Parathyroid adenoma (tissue), 2 donors: ENCODE data around the gene LETM1.
A peak's percentile ranks its signal among the peaks of the same experiment; 100 is the strongest.

Experiments used
- H2AFZ ChIP-seq: fragments of 300-600 bp; sonication (generic); one replicate; pipeline ENCODE4 v1.7.0; 2017; ENCODE audit warnings: antibody characterized with exemption, mild to moderate bottlenecking
- H3K27ac ChIP-seq: fragments of 300-600 bp; sonication (generic); one replicate; pipeline ENCODE4 v1.7.0; 2017
- H3K27me3 ChIP-seq: fragments of 300-600 bp; sonication (generic); one replicate; pipeline ENCODE4 v1.7.0; 2017; ENCODE audit warnings: low read length; ENCODE audit not compliant: control insufficient read depth, insufficient read depth
- H3K36me3 ChIP-seq: fragments of 300-600 bp; sonication (generic); one replicate; pipeline ENCODE4 v1.7.0; 2017; ENCODE audit warnings: low read length; ENCODE audit not compliant: control insufficient read depth, insufficient read depth
- H3K4me1 ChIP-seq: fragments of 300-600 bp; sonication (generic); one replicate; pipeline ENCODE4 v1.7.0; 2017; ENCODE audit warnings: control low read depth
- H3K4me2 ChIP-seq: fragments of 300-600 bp; sonication (generic); one replicate; pipeline ENCODE4 v1.7.0; 2017; ENCODE audit warnings: low read length
- H3K4me3 ChIP-seq: fragments of 300-600 bp; sonication (generic); one replicate; pipeline ENCODE4 v1.7.0; 2017; ENCODE audit warnings: low read depth, low read length
- H3K79me2 ChIP-seq: fragments of 300-600 bp; sonication (generic); one replicate; pipeline ENCODE4 v1.7.0; 2017; ENCODE audit warnings: control low read depth
- H3K9ac ChIP-seq: fragments of 300-600 bp; sonication (generic); one replicate; pipeline ENCODE4 v1.7.0; 2017; ENCODE audit warnings: mild to moderate bottlenecking
- H3K9me3 ChIP-seq: fragments of 300-600 bp; sonication (generic); one replicate; pipeline ENCODE4 v1.7.0; 2017; ENCODE audit warnings: low read length; ENCODE audit not compliant: control insufficient read depth
- TF ChIP-seq, protein P1 (sequence below): fragments of 300-600 bp; sonication (generic); IDR thresholded peaks from one replicate; pipeline ENCODE4 v1.7.0; 2017; ENCODE audit warnings: antibody characterized with exemption, mild to moderate bottlenecking
- donor health status: primary hyperparathyroidism.

The LETM1 gene

DNA sequence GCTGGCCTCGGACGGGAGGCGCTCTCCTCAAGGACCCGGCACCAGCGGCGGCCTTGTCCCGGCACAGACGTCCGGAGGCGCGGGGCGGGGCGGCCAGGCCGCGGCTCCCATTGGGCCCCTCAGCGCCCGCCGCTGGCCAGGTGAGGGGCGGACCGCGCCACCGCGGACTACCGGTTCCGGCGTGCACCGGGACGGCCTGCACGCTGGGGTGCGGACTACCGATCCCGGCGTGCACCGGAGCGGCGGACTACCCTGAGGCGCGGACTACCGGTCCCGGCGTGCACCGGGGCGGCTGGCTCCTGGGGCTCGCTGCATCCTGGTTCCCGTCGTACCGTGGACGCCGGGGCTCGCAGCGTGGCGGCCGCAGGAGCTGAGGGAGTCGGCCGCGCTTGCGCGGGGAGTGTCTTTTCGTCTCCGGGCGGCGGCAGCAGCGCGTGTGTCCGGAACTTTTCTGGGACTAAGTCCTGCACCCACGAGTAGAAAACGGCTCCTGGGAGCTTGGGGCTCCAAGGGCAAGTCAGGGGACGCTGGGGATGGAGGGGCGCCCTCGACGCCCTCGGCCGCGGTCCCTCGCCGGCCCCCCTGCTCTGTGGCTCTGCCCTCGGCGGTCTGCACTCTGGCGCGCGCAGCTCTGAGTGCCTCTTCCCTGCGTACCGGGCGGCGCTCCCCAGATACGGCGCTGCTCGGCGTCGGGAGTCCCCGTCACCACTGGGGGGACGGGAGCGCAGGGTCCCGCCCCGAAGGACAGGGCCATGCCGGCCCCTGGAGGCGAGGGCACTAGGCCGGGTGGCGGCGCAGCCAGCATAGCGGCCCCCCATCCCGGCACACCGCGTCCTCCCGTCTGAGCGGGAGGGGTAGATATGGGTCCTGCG, at the start of gene LETM1:
LETM1 (minus strand) TSS at position 86 of the 872 bp plus-strand sequence. CDS start 206 bp downstream, outside the sequence.
- Histone ChIP-seq H3K79me2 (peaks cover 10% of the 10 kb centered on the region), H3K36me3 (no peaks in the 10 kb centered on the region), H3K27ac (peak within 1 kb of the TSS; percentile 65), H2AFZ (peak within 1 kb of the TSS; percentile 93), H3K4me3 (peak within 1 kb of the TSS; percentile 79), H3K9me3 (no peaks in the 10 kb centered on the region), H3K27me3 (no peaks in the 10 kb centered on the region), H3K4me1 (no peaks in the 10 kb centered on the region), H3K4me2 (peak within 1 kb of the TSS; percentile 90), H3K9ac (no peak within 1 kb of the TSS)
- TF ChIP-seq, protein P1, sequence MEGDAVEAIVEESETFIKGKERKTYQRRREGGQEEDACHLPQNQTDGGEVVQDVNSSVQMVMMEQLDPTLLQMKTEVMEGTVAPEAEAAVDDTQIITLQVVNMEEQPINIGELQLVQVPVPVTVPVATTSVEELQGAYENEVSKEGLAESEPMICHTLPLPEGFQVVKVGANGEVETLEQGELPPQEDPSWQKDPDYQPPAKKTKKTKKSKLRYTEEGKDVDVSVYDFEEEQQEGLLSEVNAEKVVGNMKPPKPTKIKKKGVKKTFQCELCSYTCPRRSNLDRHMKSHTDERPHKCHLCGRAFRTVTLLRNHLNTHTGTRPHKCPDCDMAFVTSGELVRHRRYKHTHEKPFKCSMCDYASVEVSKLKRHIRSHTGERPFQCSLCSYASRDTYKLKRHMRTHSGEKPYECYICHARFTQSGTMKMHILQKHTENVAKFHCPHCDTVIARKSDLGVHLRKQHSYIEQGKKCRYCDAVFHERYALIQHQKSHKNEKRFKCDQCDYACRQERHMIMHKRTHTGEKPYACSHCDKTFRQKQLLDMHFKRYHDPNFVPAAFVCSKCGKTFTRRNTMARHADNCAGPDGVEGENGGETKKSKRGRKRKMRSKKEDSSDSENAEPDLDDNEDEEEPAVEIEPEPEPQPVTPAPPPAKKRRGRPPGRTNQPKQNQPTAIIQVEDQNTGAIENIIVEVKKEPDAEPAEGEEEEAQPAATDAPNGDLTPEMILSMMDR, result peak; percentile 8

DNA sequence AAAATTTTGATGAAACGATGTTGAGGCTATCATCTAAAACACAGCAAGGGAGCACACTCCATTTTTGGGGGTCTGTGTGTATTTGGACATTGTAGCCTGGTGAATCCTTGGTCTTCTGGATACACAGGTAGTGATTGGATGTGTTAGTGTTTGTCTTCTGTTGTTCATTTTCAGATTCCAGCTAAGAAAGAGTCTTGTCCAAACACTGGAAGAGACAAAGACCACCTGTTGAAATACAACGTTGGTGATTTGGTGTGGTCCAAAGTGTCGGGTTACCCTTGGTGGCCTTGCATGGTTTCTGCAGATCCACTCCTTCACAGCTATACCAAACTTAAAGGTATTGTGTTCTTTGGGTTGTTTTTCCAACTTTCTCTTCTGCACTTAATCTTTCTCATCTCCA, 48.1 kb upstream of the LETM1 start:
- Histone ChIP-seq H3K79me2 (peaks cover 9% of the 10 kb centered on the region), H3K4me3 (no peak overlapping the region), H3K9me3 (no peaks in the 10 kb centered on the region), H3K4me2 (no peak overlapping the region), H3K27me3 (no peaks in the 10 kb centered on the region), H3K9ac (no peak overlapping the region), H3K4me1 (no peaks in the 10 kb centered on the region), H3K36me3 (no peaks in the 10 kb centered on the region), H3K27ac (no peak overlapping the region), H2AFZ (no peak overlapping the region)
- TF ChIP-seq, protein P1, result no peak

DNA sequence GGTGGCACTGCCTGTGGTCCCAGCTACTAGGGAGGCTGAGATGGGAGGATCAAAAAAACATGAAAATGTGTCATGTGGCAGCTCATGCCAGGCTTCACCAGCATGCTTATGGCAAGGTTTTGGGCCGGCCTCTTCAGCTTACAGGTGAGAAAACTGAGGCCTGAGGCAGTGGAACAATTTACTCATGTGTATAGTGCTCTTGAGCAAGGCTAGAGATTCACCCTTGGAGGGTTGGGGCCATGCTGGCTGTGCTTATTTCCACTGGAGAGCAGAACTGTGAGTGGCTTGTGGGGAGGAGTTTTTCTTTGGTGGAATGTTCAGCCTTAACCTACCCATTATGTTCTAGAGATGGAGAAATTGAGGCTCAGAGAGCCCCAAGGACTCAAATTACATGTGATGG, 47.1 kb upstream of the LETM1 start:
- H2AFZ ChIP-seq, result no peak overlapping the region
- H3K4me2 ChIP-seq, result no peak overlapping the region
- no peaks in the 10 kb centered on the region for H3K36me3 ChIP-seq
- no peak overlapping the region for H3K9ac ChIP-seq
- no peak overlapping the region for H3K27ac ChIP-seq
- H3K79me2 ChIP-seq, result peaks cover 9% of the 10 kb centered on the region
- no peak overlapping the region for H3K4me3 ChIP-seq
- TF ChIP-seq, protein P1, result no peak
- no peaks in the 10 kb centered on the region for H3K4me1 ChIP-seq
- H3K9me3 ChIP-seq, result no peaks in the 10 kb centered on the region
- no peaks in the 10 kb centered on the region for H3K27me3 ChIP-seq

DNA sequence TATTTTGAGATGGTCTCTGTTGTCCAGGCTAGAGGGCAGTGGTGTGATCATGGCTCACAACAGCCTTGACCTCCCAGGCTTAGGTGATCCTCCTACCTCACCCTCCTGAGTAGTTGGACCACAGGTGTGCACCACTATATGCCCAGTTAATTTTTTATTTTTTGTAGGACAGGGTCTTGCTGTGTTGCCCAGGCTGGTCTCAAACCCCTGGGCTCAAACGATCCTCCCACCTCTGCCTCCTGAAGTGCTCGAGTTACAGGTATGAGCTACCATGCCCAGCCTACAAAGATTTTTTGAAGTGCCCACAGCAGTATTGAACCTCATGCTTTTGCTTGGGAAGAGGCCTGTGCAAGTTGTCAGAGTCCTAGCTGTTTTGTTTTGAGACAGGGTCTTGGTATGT, 46.3 kb upstream of the LETM1 start:
- no peak overlapping the region for H3K4me2 ChIP-seq
- no peak overlapping the region for H3K9ac ChIP-seq
- TF ChIP-seq, protein P1, result no peak
- no peaks in the 10 kb centered on the region for H3K36me3 ChIP-seq
- H3K27ac ChIP-seq, result no peak overlapping the region
- H3K27me3 ChIP-seq, result no peaks in the 10 kb centered on the region
- no peak overlapping the region for H2AFZ ChIP-seq
- no peaks in the 10 kb centered on the region for H3K9me3 ChIP-seq
- H3K4me3 ChIP-seq, result no peak overlapping the region
- H3K4me1 ChIP-seq, result no peaks in the 10 kb centered on the region
- H3K79me2 ChIP-seq, result peaks cover 9% of the 10 kb centered on the region

DNA sequence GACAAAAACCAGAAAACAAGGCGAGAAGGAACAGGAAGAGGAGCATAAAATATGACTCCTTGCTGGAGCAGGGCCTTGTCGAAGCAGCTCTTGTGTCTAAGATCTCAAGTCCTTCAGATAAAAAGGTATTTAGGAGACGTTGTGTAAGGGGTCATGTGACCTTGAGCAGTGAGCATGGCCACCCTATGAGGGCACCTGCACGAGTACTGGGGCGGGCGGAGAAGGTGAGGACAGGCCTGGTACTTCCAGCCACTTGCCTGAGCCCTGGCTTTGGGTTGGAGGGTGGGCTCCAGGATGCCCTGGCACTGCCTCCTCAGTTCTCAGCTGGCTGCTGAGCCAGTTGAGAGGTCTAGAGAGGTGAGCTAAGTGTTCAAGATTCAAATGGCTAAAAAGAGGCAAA, 45.2 kb upstream of the LETM1 start:
- Histone ChIP-seq H3K4me3 (no peak overlapping the region), H3K79me2 (peaks cover 9% of the 10 kb centered on the region), H3K4me2 (no peak overlapping the region), H2AFZ (no peak overlapping the region), H3K4me1 (no peaks in the 10 kb centered on the region), H3K27ac (no peak overlapping the region), H3K9ac (no peak overlapping the region), H3K27me3 (no peaks in the 10 kb centered on the region), H3K36me3 (no peaks in the 10 kb centered on the region), H3K9me3 (no peaks in the 10 kb centered on the region)
- TF ChIP-seq, protein P1, result no peak
